NCI-H774 (cell line): ENCODE measurements around the gene OGDHL.
A peak's percentile ranks its signal among the peaks of the same experiment; 100 is the strongest.
"Not testable (repeated sequence)": the region's sequence is repeated elsewhere in the genome, so short reads cannot be mapped to it uniquely, and the experiment has no call there.

Experiments
- DNase-seq: peaks from one replicate; lab custom pipeline; 2025; lab: John Stamatoyannopoulos, UW

Gene OGDHL

DNA sequence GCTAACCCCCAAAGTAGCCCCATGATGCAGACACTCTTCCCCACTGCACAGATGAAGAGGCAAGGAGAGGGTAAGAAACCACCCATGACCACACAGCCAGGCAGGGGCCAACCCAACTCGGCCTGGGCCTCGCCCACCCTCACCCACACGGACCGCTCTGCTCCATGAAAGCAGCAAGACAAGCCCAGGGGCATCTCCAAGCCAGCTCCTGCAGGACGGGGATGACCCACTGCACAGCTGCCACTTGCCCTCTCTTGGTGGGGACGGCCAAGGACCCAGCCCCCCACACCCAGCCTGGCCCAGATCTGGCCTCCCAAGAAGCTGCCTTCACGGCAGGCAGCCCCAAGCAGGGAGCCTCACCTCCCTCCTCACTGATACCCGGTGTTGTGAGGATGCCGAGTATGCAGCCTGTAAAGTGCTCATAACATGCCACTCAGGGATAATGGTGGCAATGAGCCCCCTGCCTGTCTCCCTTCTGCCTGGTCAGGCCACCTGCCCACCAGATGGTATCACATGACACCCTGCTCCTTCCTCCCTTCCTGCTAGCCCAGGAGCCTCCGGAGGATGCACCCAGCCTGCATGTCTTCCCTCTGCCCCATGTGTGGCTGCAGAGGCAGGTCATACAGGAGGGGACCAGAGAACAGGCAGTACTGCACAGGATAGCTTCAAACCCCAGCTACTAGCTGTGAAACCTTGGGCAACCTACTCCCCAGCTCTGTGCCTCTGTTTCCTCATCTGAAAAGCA lies 23.3 kb downstream of the OGDHL start:
- DNase-seq = no peak

DNA sequence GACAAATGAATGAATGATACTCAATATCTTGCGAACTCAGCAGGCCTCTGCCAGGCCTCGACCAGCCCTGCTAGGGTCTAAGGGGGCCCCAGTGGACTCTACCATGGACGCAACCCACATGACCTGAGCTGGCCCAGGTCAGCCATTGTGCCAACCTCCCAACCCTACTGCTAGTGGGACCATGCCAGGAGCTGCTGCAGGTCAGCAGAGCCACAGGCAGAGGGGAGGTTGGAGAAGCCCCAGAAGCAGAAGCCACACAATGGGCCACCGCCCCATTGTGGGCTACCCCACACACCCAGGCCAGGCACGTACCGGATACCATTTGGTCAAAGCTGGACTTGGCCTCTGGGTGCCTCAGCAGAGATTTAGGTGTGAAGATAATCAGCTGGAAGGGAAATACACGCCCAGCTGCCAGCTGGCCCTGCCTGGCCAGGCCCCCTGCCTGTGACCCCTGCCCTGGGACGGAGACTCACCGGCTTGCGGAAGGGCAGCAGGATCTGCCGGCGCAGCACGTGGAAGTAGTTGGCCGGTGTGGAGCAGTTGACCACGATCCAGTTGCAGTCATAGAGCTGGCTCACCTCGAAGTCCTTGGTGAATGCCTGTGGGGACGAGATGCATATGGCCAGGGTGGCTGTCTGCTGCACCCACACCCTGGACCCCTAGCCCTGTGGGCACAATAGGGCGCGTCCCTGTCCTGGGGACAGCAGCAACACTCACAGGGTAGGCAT lies 24.5 kb downstream of the OGDHL start:
- no peak for DNase-seq

DNA sequence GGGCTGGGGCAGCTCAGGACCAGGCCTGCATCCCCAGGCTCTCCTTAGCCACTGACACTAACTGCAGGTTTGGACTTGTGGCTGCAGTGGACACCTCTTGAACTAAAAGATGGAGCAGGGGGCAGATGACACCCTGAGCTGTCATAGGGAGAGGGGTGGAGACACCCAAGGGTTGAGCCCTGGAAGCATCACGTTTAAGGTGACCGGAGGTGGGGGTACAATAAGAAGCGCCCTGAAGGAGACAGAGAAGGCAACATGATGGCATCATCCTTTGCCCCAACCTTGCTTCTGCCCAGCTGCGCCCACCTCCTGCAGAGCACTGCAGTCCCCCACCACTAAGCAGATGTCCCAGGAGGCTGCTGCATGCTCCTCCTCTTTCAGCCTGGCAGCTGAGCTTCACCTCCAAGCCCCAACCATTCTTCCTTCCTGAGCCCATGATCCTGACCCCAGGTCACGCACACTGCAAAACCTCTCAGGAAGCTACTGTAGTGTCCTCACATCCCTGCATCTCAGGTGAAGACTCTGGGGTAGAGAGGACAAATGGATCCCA lies 25.5 kb downstream of the OGDHL start:
- no peak for DNase-seq

DNA sequence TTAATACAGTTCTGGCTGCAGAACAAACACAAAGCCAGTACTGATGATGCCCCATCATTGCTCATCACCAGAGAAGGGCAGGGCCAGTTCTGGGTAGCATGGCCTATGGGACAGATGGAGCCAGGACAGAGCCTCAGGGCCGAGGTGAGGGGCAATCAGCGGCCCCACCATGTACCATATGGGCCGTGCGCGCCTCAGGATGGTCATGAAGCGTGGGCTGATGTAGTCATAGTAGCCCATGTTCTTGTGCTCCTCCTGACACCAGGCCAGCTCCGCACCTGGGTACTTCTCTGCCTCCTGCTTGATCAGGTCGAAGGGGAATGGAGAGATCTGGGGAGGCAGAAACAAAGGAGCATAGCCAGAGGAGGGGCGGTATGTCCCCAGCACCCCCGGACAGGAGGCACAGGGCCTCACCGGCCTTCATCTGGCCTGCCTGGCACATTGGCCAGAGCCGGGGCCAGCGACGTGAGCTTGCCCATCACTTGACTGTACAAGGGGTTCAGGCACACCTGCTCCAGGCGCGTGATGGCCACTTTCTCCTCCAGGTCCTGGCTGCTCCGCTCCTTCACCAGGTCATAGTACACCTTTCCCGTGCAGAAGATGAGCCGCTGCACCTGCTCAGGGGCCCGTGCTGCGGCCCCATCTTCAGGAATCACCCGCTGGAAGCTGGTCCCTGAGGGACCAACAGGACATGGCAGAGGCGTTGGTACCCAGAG lies 26.1 kb downstream of the OGDHL start:
- DNase-seq = no peak

DNA sequence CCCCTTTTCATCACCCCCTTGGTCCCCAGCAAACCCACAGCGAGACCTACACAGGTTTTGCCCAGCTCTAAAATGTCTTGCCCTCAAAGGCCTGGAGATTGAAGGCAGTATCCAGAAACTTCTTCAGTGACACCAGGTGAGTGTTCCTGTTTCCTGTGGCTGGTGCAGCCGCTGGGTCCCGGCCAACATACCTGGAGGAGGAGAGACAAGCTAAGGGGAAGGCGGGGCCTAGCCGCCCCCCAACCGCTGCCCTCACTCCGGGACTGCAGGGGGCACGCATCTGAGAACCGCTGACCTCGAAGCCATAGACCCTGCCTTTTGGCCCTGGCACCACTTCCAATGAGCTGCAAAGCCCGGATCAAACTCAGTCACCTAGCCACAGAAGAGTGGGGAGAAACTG lies 27.0 kb downstream of the OGDHL start:
- DNase-seq = no peak

DNA sequence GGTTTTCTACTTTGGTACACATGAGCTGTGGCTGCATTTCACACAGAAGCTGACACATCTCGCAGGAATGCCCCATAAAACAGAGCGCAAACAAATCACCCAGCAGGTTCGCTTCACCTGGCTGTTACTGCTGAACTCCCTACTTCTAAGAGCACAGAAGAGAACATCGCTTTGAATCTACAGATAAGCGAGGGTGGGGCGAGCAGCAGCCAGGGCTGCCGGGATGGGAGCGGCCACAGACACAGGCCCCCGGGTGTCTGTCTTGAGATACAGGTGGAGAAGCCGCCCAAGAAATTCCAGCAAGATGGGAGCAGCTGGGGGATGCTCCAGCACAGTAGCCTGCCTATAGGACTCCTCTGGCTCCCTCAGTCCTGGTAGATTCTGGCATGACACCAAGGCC lies 27.4 kb downstream of the OGDHL start:
- DNase-seq = no peak

DNA sequence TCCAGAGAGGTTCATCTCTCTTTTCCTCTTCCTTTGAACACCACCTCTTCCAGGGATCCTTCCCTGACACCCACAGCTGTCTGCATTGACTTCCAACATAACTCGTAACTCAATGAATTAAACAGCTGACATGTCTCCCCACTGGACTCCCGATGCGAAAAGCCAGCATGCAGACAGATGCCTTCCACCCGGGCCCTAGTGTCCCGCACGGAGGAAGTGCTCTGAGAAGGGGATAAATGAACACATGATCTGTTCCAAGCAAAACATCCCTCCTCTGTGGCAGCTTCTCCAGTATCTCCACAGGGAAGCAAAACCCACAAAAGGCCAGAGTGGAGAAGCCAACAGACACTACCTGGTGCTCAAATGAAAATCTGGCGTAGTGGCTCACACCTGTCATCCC lies 28.3 kb downstream of the OGDHL start:
- DNase-seq = no peak

DNA sequence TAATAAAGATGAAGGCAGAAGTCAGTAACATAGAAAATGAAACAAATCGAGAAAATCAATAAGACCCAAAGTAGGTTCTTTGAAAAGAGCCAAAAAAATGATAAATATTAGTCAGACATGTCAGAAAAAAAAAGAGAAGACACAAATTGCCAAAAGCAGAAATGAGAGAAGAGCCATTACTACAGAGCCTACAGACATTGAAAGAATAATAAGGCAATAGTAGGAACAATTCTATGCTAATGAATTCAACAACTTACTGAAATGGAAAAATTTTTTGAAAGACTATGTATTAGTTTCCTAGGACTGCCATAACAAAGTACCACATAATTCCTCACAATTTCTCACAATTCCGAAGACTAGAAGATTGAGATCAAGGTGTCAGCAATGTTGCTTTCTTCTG lies 35.5 kb downstream of the OGDHL start:
- DNase-seq = no peak

DNA sequence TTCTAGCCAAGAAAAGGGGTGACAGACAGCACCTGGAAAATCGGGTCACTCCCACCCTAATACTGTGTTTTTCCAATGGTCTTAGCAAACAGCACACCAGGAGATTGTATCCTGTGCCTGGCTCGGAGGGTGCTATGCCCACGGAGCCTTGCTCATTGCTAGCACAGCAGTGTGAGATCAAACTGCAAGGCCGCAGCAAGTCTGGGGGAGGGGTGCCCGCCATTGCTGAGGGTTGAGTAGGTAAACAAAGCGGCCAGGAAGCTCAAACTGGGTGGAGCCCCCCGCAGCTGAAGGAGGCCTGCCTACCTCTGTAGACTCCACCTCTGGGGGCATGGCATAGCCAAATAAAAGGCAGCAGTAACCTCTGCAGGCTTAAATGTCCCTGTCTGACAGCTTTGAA lies 47.0 kb downstream of the OGDHL start:
- not testable (repeated sequence) for DNase-seq

DNA sequence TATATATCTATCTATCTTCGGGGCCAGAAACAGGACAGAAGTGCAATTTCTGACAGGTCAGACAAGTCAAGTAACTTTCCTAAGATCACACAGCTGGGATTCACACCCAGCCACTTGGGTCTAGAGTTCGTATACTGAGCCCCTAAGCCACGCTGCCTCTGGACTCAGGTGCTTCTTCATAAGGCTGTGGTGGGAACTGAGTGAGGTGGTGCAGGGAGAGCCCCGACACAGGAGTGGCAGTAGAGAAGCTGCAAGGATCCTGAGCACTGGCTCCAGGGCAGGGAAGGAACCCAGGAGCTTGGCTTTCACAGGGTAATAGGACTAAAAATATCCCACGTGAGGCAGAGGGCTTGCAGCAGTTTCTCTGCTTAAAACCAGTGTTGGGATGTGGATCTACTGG lies 48.9 kb downstream of the OGDHL start:
- DNase-seq = no peak

DNA sequence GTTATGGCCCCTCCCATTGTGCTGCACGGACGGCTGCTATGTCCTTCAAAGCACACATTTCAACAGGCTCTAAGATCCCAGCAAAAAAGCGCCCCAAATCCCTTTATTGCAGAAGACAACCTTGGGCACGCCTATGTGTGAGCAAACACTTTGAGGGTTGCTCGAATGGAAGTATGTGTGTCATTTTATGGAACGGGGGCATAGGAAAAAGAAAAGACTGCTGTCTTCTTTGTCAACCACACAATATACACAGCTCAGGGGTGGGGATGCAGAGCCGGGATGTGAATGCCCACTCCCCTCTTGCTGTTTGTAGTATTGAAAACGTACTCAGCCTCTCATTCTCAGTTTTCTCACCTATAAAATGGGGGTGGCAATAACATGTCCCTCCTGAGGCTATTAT lies 50.6 kb downstream of the OGDHL start:
- no peak for DNase-seq

DNA sequence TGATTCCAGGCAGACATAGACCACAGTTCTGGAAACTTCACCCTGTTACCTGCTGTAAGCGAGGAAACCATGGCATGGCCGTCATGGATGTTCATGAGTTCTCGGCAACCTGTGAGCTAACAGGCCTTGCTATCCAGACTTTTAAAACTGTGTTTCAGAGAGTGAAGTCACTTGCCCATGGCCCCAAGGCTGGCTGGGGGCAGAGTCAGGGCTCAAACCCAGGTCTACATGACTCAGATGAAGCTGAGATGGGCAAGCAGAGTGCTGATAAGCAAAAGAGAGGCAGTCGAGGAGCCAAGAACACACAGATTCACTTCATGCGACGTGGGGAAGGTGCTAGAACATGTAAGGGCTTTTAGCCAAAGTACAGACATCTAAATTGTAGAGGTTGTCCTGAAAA lies 51.2 kb downstream of the OGDHL start:
- no peak for DNase-seq

DNA sequence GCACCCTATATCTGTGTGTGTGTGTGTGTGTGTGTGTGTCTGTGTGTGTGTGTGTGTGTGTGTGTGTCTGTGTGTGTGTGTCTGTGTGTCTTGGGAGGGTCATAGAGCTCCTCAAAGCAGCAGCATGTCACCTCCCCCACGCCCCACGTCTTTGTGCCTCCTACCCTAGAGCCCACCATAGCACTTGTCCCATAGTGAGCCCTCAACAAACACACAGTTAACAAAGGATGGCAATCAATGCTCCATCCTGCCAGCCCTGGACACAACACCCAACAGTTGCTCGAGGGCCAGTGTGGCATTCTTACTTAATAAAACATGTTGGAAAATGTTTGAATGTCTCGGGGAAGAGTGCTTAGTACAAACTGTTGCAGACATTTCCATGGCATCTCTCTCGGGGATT lies 52.2 kb downstream of the OGDHL start:
- no peak for DNase-seq

DNA sequence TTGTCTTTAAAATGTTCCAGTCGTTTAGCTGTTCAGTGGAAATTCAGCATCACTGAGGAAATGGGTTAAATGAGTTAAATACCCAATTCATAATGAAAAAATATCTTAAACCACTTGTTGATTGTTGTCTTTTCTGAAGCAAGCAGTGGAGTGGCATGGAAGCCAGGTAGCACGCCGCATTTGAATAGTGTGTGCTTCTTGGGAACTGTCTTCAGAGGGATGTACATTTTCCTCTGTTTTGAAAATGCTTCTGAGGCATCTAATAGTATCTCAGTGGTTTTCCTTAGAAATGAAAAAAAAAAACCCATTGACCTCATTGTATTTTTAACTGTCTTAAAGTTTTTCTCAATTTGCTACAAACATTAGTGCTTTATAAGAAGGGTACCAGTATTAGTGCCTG lies 54.5 kb downstream of the OGDHL start:
- no peak for DNase-seq

DNA sequence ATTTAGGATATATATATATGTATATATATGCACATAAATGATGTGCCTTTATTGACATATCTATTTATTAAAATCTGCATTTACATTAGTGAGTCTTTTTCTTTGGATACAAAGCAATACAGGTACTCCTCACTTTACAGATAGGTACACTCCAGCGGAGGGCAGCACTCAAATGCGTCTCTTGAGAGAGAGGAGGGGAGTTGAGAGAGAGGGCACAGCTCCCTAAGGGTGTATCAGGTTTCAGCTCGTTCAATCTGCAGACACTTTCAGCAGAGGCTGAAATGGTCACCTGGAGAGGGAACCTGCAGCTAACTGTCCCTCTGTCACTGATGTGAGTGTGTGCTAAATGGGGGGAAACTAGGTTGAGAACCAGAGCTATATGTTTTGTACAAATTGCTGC lies 61.1 kb downstream of the OGDHL start:
- peak; percentile 10 for DNase-seq

DNA sequence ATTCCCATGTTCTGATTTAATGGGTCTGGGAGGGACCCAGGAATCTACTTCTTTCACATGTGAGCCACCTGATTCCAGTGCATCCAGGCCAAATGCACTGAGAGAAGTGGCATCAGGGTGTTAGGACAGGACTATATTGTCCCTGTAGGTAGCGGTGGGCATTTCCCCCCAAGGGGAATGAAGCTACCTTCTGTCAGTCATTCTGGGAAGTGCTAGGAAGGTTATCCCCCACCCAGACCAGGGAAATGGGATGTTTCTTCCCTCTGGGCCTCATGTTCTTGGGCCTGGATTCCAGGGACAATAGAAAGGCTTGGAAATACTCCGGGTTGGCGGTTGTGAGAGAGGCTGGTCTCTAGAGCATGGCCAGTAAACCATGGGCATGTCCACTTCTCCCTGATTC lies 61.9 kb downstream of the OGDHL start:
- DNase-seq = no peak

DNA sequence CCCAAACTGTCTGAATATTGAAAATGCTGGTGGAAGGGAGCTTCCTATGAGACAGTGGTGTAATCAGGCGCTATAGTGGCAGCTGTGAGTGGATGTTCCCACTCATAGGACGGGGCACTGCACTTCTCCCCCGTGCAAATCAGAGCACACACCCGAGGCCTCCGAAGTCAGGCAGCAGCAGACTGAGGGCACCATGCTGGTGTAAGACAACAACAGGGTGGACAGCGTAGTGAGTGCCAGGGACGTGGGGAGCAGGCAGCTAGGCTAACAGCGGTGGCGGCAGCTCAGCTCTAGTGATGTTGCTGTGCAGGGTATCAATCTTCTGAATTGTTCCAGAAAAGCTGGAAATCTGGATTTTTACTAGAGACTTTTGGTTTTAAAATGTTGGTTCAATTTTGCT lies 63.4 kb downstream of the OGDHL start:
- DNase-seq = no peak

DNA sequence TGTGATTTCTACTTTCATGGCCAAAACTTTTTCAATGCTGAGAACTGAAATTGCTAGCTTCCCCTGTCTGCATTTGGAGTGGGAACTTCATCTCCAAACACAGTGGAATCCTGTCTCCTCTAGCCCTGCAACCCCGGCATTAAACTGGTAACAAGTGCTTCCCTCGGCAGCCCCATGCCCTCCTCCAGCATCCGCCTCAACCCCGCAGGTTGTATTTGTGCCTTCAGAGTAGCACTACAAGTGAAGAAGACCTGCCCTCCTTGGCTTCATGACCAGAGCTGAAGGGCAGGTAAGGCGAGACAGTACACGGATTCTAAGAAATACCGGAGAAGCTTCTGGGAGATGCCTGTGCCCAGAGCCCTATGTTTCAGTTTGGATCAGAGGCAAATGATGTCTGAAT lies 65.8 kb downstream of the OGDHL start:
- DNase-seq = no peak

DNA sequence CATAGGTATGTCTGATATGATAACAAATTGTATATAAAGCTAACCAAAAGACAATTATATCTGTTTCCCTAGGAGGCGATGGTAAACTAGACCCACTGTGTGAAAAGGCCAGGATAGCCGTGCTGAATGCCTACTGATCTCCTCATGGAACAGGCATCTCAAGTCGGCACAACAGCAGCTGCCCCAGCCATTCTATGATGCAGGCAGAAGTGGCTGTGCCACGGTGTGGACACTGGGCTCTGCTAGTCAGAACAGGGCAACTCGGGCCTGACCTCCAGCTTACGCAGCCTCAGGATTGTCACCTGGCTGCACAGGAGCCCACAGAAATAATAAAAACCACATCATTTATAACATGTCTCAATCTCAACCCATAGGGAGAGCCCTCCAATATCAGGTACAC lies 67.7 kb downstream of the OGDHL start:
- DNase-seq = no peak

DNA sequence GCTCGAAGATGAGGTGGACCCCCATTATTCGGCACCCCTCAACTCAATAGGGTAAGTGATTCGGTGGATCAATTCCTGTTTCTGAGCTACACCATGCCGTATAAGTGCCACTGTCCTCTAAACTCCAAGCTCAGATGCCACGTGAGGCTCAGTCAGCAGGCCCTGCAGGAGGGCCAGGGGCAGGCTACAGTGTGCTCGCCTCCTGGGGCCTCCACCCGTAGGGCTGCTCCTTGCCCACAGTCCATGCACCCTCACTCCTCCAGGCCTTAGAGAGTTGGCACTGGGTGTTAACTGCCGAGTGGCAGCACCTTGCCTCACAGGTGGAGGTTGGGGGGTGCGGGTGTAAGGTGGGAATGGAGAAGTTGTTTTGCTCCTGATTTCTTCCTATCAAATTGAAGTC lies 70.5 kb downstream of the OGDHL start:
- DNase-seq = no peak

DNA sequence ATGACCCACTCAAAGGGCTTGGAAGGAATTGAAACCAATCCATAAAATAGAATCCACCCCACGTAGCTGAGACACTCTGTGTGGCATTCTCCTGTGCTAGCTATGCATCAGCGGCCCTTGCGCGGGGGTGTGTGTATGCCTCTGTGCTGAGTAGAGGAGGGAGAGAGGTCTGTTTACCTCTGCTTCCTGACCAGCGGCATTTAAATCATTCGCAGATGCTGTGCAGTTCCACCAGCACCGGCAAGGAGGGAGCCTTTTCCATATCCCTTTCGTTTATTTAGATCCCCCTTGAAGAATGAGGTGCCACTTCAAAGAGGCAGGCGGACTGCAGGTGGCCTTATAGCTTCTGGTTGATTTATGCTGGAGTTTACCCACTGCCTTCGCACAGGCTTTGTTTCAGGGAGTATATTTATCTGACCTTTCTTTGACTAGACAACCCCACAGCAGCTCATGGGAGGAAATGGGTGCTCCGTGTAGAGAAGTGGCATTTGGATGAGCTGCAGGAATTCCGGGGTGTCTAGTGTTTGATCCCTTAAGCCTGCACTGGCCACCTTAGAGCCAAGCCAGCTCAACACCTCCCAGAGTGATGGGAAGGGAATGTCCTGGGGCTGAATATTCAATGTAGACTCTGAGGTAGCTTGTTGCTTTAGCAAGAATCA lies 71.3 kb downstream of the OGDHL start:
- no peak for DNase-seq

DNA sequence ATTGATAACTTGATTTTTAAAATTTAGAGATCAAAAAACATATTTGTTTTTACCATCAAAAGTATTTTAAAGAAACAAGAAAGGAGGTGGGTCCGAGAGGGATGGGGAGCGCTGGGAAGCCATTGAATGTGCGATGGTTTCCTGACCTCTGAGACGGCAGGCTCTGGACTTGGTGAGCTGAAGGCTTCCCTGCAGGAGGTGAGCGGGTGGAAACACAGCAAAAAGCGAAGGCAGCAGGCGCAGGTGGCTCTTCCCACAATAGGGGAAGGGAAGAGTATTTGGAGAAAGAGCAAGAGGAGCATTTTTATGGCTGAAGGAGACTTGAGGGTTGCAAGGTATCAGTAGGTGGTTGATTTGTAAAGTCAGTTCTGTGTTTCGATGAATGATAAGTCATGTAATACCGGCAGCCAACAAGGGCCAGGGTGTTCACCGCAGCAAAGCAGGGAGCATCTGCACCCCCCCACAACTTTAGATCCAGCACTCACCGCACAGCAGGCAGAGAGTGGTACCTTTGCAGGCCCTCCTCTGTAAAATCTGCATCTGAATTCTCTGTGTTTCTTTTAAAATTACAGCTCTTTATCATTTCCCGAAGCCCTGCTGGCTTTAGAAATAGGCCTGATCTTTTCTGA lies 72.1 kb downstream of the OGDHL start:
- no peak for DNase-seq
